SU-DHL-6 (cell line): ENCODE data around the gene VWA2.

Experiments
- H2AFZ ChIP-seq: fragments of 200-600 bp; sonication (generic); 2 replicates; pipeline ENCODE4 v1.6.1; 2014; ENCODE audit warnings: low read depth, mild to moderate bottlenecking, moderate library complexity, mixed read lengths, antibody characterized with exemption, low read length; ENCODE audit not compliant: severe bottlenecking
- H3F3A ChIP-seq: fragments of 200-600 bp; shearing (Covaris generic); 2 replicates; pipeline ENCODE4 v1.6.0; 2016; ENCODE audit warnings: antibody characterized with exemption, mild to moderate bottlenecking; ENCODE audit not compliant: insufficient read depth
- H3K27ac ChIP-seq: fragments of 200-600 bp; sonication (generic); 2 replicates; pipeline ENCODE4 v1.5.1; 2016; ENCODE audit warnings: low read depth, mild to moderate bottlenecking, low read length, moderate library complexity, mixed read lengths
- H3K27me3 ChIP-seq: fragments of 200-600 bp; sonication (generic), shearing (Covaris generic); 2 replicates; pipeline ENCODE4 v1.6.0; 2014; ENCODE audit warnings: mild to moderate bottlenecking, low read length
- H3K36me3 ChIP-seq: fragments of 200-600 bp; sonication (generic); 2 replicates; pipeline ENCODE4 v1.6.1; 2014; ENCODE audit warnings: mild to moderate bottlenecking, low read length, mixed read lengths
- H3K4me2 ChIP-seq: fragments of 300-600, 200-600 bp; shearing (Covaris generic), sonication (generic); 2 replicates; pipeline ENCODE4 v1.6.0; 2014; ENCODE audit warnings: low read length, low read depth, mild to moderate bottlenecking; ENCODE audit not compliant: poor library complexity, severe bottlenecking
- H3K4me3 ChIP-seq: fragments of 200-600 bp; sonication (generic); 2 replicates; pipeline ENCODE4 v1.5.1; 2014; ENCODE audit warnings: antibody characterized with exemption, low read length, mild to moderate bottlenecking, mixed read lengths; ENCODE audit not compliant: insufficient read depth, poor library complexity, severe bottlenecking
- H3K79me2 ChIP-seq: fragments of 200-600 bp; sonication (generic); 2 replicates; pipeline ENCODE4 v1.6.1; 2014; ENCODE audit warnings: mild to moderate bottlenecking, low read length, moderate library complexity; ENCODE audit not compliant: insufficient read depth
- H3K9ac ChIP-seq: fragments of 200-600 bp; sonication (generic); 2 replicates; pipeline ENCODE4 v1.7.0; 2014; ENCODE audit warnings: mild to moderate bottlenecking, low read length
- H3K9me2 ChIP-seq: fragments of 200-600 bp; sonication (generic); replicated peaks from 2 replicates; pipeline ENCODE4 v1.6.1; 2014; ENCODE audit warnings: low read length; ENCODE audit not compliant: insufficient read depth
- H3K9me3 ChIP-seq: fragments of 200-600 bp; sonication (generic); 2 replicates; pipeline ENCODE4 v1.6.1; 2014; ENCODE audit warnings: low read length, mixed read lengths; ENCODE audit not compliant: insufficient read depth
- H4K20me1 ChIP-seq: fragments of 200-600 bp; sonication (generic); 2 replicates; pipeline ENCODE4 v1.6.1; 2014; ENCODE audit warnings: low read depth, mild to moderate bottlenecking, antibody characterized with exemption, low read length, moderate library complexity, mixed read lengths
- CTCF ChIP-seq: fragments of 200-600 bp; sonication (generic); IDR thresholded peaks from one replicate; pipeline ENCODE4 v1.5.1; 2017; ENCODE audit warnings: antibody characterized with exemption, mild to moderate bottlenecking, low read length, moderate library complexity; ENCODE audit not compliant: insufficient read depth, poor library complexity, severe bottlenecking
- EZH2phosphoT487 ChIP-seq: fragments of 200-600 bp; sonication (generic), shearing (Covaris generic); conservative IDR thresholded peaks from 2 replicates; pipeline ENCODE4 v1.6.1; 2018; ENCODE audit warnings: mild to moderate bottlenecking, antibody characterized with exemption, low read length, moderate library complexity, mixed read lengths

VWA2 gene

GRCh38 chr10:114265392-114266053 lies 26.5 kb downstream of the VWA2 start:
- H3F3A ChIP-seq: no peaks in the 10 kb centered on the region
- no peaks in the 10 kb centered on the region for H3K36me3 ChIP-seq
- H3K9me3 ChIP-seq: no peaks in the 10 kb centered on the region
- H3K27me3 ChIP-seq: no peaks in the 10 kb centered on the region
- H2AFZ ChIP-seq: no peak overlapping the region
- TF ChIP-seq CTCF: no peak
- no peak for TF ChIP-seq EZH2phosphoT487
- no peak overlapping the region for H3K9ac ChIP-seq
- H3K4me3 ChIP-seq: no peak overlapping the region
- no peak overlapping the region for H3K27ac ChIP-seq
- H4K20me1 ChIP-seq: no peaks in the 10 kb centered on the region
- H3K79me2 ChIP-seq: no peaks in the 10 kb centered on the region
- no peak overlapping the region for H3K4me2 ChIP-seq
- H3K9me2 ChIP-seq: no peaks in the 10 kb centered on the region

- TF ChIP-seq CTCF (no peak), EZH2phosphoT487 (no peak)
- Histone ChIP-seq H3K9me3 (no peaks in the 10 kb centered on the region), H3K27ac (no peak overlapping the region)
Observed at GRCh38 chr10:114266521-114266920, 27.5 kb downstream of the VWA2 start.

DNA sequence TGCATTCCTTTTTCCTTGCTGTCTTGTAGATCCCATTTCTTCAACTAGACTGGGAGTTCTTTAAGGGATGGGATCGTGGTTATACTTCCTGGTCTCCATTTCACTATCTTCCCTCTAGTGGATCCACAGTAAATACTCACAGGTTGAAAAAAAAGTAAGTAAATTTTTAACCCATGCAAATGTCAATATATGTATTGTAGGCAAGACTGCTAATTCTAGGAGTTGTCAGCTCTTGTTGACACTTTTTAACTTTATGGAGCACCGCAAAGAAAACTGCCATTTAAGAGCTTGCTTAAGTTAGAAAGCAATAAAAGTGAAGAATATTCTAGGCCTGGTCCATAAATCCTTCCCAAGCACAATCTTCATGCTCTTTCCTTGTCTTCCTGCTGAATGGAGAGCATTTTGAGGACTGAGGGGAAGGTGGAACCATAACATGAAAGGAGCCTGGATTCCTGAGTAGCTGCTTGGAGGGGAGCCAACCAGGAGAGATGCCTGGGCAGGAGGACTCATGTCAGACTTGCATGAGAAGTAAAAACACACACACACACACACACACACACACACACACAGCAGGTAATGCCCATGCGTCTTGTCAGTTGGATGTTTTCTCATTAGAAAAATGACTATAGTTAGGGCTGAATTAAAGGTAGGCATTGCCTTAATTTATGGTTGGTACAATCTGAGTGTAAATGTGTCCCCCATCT lies 32.2 kb downstream of the VWA2 start:
- Histone ChIP-seq H2AFZ (no peak overlapping the region), H3F3A (no peaks in the 10 kb centered on the region), H3K4me2 (no peak overlapping the region), H3K9me2 (no peaks in the 10 kb centered on the region), H3K4me3 (no peak overlapping the region), H3K9me3 (no peaks in the 10 kb centered on the region), H3K79me2 (no peaks in the 10 kb centered on the region), H3K27ac (no peak overlapping the region), H3K9ac (no peak overlapping the region), H3K36me3 (no peaks in the 10 kb centered on the region), H4K20me1 (no peaks in the 10 kb centered on the region), H3K27me3 (no peaks in the 10 kb centered on the region)
- no peak for TF ChIP-seq CTCF
- TF ChIP-seq EZH2phosphoT487: no peak

More at GRCh38 chr10:114266521-114266920, 27.5 kb downstream of the VWA2 start:
- H3F3A ChIP-seq: no peaks in the 10 kb centered on the region
- no peaks in the 10 kb centered on the region for H3K27me3 ChIP-seq
- H3K79me2 ChIP-seq: no peaks in the 10 kb centered on the region
- no peaks in the 10 kb centered on the region for H4K20me1 ChIP-seq
- H2AFZ ChIP-seq: no peak overlapping the region
- no peak overlapping the region for H3K4me2 ChIP-seq
- H3K9ac ChIP-seq: no peak overlapping the region
- H3K9me2 ChIP-seq: no peaks in the 10 kb centered on the region
- H3K4me3 ChIP-seq: no peak overlapping the region
- H3K36me3 ChIP-seq: no peaks in the 10 kb centered on the region
